ENCODE data around the gene NAP1L1. TPM values are rescaled to one million over a fixed set of nuclear protein-coding genes. Genes with fewer than 3 reads are reported as not detected.
A peak's percentile ranks its signal among the peaks of the same experiment; 100 is the strongest.

NAP1L1 gene
- total and polyA plus RNA-seq, 2 experiments from 2014 or later, result 658 to 996 TPM

GRCh38 chr12:76038176-76038575 is 46.3 kb downstream of the NAP1L1 start:
- Mint-ChIP-seq H3K4me3 (no peak overlapping the region), H3K9me3 (no peaks in the 10 kb centered on the region), H3K27ac (peak overlapping the region; percentile 40; the same call in 1 of the 2 replicates), H3K27me3 (ENCODE audit: insufficient read depth, low read depth, poor library complexity) (peaks cover 8% of the 10 kb centered on the region), H3K36me3 (ENCODE audit: low read depth) (no peaks in the 10 kb centered on the region), H3K4me1 (peaks cover 55% of the 10 kb centered on the region)
- no peaks in the 10 kb centered on the region for H4K20me1 ChIP-seq (replicated peaks; ENCODE audit: insufficient read depth)
- H3K36me3 ChIP-seq (ENCODE audit: insufficient read depth), result no peaks in the 10 kb centered on the region
- H3K4me1 ChIP-seq (ENCODE audit: insufficient read depth), result peaks cover 41% of the 10 kb centered on the region
- H3K4me3 ChIP-seq, result no peak overlapping the region
- H2AFZ ChIP-seq, result no peak overlapping the region
- no peak overlapping the region for H3K4me2 ChIP-seq
- no peaks in the 10 kb centered on the region for H3K9me2 ChIP-seq (ENCODE audit: insufficient read depth)
- DNase-seq (ENCODE audit: low spot score), result no peak
- peak; percentile 5; the same call in 1 of the 3 replicates for ATAC-seq
- H3K79me2 ChIP-seq (replicated peaks; ENCODE audit: insufficient read depth), result no peaks in the 10 kb centered on the region
- peak overlapping the region; percentile 61 for H3K27ac ChIP-seq (ENCODE audit: low read depth)
- TF ChIP-seq REST (IDR thresholded peaks at IDR 0.05; ENCODE audit: unreplicated experiment), result no peak
- TF ChIP-seq NANOG (IDR thresholded peaks at IDR 0.05; ENCODE audit: borderline replicate concordance), result no peak
- no peak for TF ChIP-seq STAT1 (IDR thresholded peaks at IDR 0.05; ENCODE audit: unreplicated experiment)
- TF ChIP-seq ZNF331 (CRISPR knock-in tag; IDR thresholded peaks at IDR 0.05; ENCODE audit: low read depth), result no peak
- TF ChIP-seq EZH2phosphoT487 (IDR thresholded peaks at IDR 0.05; ENCODE audit: unreplicated experiment), result no peak
- no peak for TF ChIP-seq EZH2 (IDR thresholded peaks at IDR 0.05; ENCODE audit: low read depth, unreplicated experiment)
- no peak for TF ChIP-seq ZNF114 (CRISPR knock-in tag; IDR thresholded peaks at IDR 0.05)
- no peak for TF ChIP-seq CREB1 (CRISPR knock-in tag; IDR thresholded peaks at IDR 0.05; ENCODE audit: low read depth)
- H3K27me3 ChIP-seq (ENCODE audit: insufficient read depth), result no peaks in the 10 kb centered on the region
- peaks cover 5% of the 10 kb centered on the region; the same call in 1 of the 2 replicates for H3F3A ChIP-seq (replicated peaks; ENCODE audit: low read depth)

GRCh38 chr12:76037130-76038103 is 47.1 kb downstream of the NAP1L1 start:
- Histone ChIP-seq H3K27me3 (ENCODE audit: insufficient read depth) (no peaks in the 10 kb centered on the region), H3K9me2 (ENCODE audit: insufficient read depth) (no peaks in the 10 kb centered on the region), H3K4me2 (no peak overlapping the region), H3K36me3 (ENCODE audit: insufficient read depth) (no peaks in the 10 kb centered on the region), H3K27ac (ENCODE audit: low read depth) (peak overlapping the region; percentile 61), H3K79me2 (replicated peaks; ENCODE audit: insufficient read depth) (no peaks in the 10 kb centered on the region), H3F3A (replicated peaks; ENCODE audit: low read depth) (peaks cover 5% of the 10 kb centered on the region; the same call in 1 of the 2 replicates), H2AFZ (no peak overlapping the region), H3K4me3 (no peak overlapping the region), H3K4me1 (ENCODE audit: insufficient read depth) (peaks cover 46% of the 10 kb centered on the region), H4K20me1 (replicated peaks; ENCODE audit: insufficient read depth) (no peaks in the 10 kb centered on the region)
- Mint-ChIP-seq H3K4me1 (peaks cover 60% of the 10 kb centered on the region), H3K9me3 (no peaks in the 10 kb centered on the region), H3K4me3 (peak overlapping the region; percentile 19; the same call in 2 of the 3 replicates), H3K36me3 (ENCODE audit: low read depth) (no peaks in the 10 kb centered on the region), H3K27me3 (ENCODE audit: insufficient read depth, low read depth, poor library complexity) (peaks cover 8% of the 10 kb centered on the region), H3K27ac (peak overlapping the region; percentile 22)
- ATAC-seq, result peak; percentile 49
- DNase-seq (ENCODE audit: low spot score), result peak; percentile 90
- TF ChIP-seq ZNF462 (CRISPR knock-in tag; IDR thresholded peaks at IDR 0.05), result no peak
- 0 out of 2 replicates have a peak, but pooled peaks have one; percentile 27 for TF ChIP-seq POLR2AphosphoS5 (IDR thresholded peaks at IDR 0.05; ENCODE audit: low read depth)
